CD4-positive, alpha-beta T cell treated with Interleukin-17A for 1 hour (primary cell): Measurements from ENCODE around the gene SLC26A2.
A peak's percentile ranks its signal among the peaks of the same experiment; 100 is the strongest.
"Not testable (repeated sequence)": the region's sequence is repeated elsewhere in the genome, so short reads cannot be mapped to it uniquely, and the experiment has no call there.

Experiments
- DNase-seq: peaks from one replicate; pipeline ENCODE4 v3.0.0-alpha.2; 2020

SLC26A2 gene

DNA sequence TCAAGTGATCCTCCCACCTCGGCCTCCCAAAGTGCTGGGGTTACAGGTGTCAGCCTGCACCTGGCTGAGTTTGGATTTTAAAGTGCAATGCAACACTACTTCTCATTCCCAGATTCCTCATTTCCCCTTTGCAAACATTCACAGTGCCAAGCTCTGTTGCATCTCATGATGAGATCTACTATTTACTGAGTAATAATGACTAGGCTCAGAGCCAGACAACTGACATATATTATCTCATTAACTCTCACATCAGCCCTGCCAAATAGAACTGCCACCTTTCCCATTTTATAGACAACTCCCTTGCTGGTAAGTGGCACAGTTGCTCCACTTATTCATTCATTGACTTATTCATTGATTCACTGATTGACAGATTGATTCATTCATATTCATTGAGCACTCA lies 22.9 kb upstream of the SLC26A2 start:
- DNase-seq, result no peak

DNA sequence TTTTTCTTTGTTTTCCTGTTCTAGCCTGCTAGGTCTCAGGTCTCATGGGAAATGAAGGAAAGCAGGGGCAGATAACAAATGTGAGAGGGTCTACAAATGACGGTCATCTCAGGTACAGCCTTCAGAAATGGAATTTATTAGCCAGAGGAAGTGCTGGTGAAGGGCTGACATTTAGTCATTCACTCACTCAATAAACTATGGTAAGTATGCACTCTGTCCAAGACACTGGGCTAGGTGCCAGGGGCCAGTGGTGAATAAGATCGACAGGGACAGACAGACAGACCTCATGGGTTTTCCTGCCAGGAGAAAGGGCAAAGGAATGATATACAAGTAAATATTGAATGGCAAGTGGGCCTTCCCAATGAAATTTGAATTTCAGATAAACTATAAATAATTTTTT lies 22.3 kb upstream of the SLC26A2 start:
- DNase-seq, result no peak

DNA sequence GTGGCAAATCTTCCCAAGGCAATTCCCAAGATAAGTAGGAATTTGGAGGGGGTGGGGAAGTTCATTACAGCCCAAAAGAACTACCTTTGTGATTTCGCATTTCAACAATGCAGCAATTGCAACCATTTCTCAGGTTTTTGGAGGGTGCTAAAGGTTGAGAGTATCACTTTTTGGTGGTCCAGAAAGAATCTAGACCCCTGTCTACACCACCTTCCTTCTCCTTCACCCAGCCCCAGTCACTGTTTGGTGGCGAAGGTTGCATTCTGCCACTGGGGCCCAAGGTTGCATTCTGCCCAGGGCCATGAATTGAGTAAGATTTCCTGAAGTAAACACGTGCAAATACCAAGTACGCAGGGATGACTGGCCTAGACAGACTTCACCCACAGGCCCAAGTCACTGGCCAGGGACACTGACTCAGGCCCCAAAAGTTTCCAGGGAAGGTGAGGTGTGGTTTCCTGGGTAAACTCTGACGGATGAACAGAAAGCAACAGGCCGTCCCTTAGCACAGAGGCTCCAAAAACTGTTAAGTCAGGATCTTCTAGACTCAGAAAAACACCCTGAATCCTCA lies 21.7 kb upstream of the SLC26A2 start:
- no peak for DNase-seq

DNA sequence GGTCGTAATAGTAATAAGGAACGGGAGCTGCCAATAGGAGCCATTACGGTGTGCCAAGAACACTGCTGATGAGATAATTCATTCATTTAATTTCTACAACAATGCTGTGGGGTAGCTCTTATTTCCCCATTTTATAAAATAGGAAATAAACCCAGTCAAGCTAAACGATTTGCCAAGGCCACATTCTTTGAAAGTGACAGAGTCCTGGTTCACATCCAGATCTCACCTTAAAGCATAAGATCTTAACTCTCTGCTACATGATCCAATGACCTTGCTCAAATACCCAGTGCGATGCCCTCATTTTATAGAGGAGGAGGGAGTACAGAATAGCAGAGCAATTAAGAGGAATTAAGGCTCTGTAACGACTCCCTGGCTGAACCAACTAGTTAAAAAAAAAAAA lies 21.0 kb upstream of the SLC26A2 start:
- no peak for DNase-seq

DNA sequence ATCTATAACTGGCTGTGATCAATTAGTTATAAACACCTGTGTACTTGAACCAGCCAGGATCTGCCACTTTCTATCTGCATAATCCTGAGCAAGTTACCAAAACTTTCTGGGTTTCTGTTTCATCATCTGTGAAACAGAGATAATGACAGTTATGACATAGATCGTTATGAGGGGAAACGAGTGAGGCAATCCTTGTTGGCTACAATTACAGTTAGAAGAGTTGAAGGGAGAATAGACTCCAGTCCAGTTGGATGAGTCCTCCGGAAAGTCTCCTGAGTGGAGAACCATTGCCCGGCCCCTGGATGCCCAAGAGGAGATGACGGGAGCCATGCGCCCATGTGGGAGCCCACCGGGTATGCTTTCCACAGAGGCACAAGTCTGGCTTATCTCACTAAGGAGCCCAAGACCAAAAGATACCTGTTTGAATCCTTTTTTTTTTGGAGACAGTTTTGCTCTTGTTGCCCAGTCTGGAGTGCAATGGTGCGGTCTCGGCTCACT lies 20.4 kb upstream of the SLC26A2 start:
- DNase-seq, result no peak

DNA sequence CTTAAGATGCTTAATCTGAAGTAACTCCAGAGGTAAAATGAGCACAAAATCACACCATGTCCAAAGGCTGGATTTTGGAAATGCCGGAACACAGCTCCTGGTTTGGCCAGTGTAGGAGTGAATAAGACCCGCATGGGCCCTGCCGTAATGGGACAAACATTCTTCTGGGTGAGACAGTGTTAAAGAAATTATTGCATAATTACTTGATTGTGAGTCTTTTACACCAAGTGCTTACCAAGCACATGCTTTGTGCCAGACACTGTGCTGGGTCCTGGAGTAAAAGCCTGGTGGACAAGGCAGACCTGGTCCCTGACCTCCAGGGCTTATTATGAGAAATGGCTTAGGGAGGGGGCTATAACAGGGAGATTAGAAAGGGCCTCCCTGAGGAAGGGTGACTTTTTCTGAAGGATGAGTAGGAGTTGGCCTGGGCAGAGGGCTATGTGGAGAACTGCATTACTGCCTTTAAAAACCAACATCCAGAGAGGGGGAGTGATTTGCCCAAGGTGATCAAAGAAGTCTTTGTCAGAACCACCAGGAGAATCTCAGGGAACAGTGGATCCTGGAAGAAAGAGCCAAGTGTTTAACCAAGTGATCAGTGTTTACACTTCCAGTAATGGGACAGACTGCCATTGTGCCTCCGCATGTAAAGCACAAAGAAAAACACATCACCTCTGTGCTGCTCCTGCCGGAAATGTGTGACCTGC lies 19.5 kb upstream of the SLC26A2 start:
- DNase-seq, result no peak

DNA sequence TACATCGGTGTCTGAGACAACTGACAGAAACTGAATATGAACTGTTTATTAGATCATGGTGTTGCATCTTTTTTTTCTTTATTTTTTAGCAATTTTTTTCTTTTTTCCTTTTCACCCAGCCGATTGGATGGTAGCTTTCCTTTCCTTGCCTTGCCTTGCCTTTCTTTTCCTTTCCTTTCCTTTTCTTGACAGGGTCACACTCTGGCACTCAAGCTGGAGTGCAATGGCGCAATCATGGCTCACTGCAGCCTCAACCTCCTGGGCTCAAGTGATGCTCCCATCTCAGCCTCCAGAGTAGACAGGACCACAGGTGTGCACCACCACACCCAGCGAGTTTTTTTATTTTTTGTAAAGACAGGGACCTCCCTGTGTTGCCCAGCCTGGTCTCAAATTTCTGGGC lies 18.8 kb upstream of the SLC26A2 start:
- no peak for DNase-seq

DNA sequence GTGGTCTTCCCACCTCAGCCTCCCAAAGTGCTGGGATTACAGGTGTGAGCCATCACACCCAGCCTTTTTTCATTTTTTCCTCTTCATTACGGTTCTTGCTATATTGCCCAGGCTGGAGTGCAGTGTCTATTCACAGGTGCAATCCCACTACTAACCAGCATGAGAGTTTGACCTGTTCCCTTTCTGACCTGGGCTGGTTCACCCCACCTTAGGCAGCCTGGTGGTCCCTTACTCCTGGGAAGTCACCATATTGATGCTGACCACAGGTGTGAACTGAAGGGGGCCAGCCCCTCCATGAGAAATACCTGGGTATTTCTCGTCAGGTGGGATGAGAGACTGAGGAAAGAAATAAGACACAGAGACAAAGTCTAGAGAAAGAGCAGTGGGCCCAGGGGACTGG lies 18.4 kb upstream of the SLC26A2 start:
- no peak for DNase-seq

DNA sequence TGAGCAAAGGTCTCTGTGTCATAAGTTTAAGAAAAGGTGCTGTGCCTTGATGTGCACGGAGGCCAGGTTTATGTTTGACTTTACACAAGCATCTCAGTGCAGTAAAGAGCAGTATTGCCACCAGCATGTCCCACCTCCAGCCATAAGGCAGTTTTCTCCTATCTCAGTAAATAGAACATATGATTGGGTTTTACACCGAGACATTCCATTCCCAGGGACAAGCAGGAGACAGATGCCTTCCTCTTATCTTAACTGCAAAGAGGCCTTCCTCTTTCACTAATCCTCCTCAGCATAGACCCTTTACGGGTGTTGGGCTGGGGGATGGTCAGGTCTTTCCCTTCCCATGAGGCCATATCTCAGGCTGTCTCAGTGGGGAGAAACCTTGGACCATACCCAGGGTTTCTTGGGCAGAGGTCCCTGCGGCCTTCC lies 17.8 kb upstream of the SLC26A2 start:
- not testable (repeated sequence) for DNase-seq

DNA sequence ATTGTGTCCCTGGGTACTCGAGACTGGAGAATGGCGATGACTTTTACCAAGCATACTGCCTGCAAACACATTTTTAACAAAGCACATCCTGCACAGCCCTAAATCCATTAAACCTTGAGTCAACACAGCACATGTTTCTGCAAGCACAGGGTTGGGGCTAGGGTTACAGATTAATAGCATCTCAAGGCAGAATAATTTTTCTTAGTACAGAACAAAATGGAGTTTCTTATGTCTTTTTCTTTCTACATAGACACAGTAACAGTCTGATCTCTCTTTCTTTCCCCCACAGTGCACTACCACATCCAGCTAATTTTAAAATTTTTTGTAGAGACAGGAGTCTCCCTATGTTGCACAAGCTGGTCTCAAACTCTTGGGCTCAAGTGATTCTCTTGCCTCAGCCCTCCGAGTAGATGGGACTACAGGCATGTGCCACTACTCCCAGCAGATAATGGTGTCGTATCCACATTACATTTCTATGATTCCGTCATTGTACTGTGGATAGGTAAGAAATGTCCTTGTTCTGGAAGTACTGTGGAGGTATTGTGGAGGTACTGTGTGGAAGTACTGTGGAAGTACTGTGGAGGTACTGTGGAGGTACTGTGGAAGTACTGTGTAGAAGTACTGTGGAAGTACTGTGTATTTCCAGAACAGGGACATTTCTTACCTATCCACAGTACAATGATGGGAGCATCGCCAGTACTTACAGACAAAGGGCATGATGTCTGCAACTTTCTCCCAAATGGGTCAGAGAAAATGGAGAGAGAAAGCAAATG lies 17.2 kb upstream of the SLC26A2 start:
- DNase-seq, result not testable (repeated sequence)

DNA sequence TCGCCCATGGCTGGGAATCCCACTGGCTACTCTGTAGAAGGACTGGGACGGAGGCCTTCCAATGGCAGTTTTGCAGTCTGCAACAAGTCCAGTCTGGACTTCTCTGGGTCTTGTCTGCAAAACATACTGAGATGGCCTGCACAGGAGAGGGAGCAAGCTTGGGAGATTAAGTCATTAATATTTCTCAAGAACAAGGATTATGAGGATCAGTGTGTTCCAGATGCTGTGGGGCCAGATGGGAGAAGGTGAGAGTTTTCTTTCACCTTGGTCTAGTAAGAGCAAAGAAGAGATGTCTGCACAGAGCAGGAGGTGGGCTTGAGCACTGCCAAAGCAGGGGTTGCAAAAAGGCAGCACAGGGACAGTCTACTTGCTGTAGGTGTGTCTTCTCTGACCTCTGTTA lies 15.9 kb upstream of the SLC26A2 start, which contains the start of gene PDE6A:
Gene PDE6A, minus strand, starts transcription at position 128 of the 400 bp plus-strand sequence. Its CDS starts 120 bp downstream, at position 8.
- DNase-seq, result no peak

DNA sequence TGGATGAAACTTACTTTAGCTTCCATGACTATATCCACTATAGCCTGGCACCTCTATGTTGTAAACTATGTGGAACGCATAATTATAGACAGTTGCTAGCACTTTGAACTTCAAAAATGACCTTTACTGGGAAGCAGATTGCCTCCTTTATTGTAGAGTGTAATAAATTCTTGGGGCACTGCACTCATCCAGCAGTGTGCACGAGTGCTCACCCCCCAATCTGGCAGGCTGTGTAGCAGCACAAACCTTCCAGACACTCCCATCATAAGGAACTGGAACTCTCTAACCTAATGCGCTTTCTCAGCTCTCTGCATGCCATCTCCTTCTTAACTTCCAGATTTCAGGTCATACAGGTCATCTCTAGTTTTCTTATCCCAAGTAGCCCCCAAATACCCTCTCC lies 14.4 kb upstream of the SLC26A2 start:
- no peak for DNase-seq

DNA sequence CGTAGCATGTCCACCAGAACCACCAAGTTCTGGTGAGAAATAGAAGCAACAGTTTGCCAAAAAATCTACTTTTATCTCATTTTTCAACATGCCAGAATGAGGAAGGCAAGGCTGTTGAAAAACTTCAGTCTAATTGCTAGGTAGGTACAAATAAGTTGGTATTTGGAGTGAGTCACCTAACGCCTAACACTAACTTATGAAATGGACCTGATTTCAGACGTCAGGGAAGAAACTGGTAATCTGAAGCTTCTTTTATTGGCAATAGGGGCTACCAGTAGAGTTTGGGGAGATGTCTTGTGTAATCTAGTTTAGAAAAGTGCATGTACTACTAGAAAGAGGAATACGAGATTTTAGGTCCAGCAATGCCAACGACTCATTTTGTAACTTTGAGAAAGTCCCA lies 11.6 kb upstream of the SLC26A2 start:
- no peak for DNase-seq

DNA sequence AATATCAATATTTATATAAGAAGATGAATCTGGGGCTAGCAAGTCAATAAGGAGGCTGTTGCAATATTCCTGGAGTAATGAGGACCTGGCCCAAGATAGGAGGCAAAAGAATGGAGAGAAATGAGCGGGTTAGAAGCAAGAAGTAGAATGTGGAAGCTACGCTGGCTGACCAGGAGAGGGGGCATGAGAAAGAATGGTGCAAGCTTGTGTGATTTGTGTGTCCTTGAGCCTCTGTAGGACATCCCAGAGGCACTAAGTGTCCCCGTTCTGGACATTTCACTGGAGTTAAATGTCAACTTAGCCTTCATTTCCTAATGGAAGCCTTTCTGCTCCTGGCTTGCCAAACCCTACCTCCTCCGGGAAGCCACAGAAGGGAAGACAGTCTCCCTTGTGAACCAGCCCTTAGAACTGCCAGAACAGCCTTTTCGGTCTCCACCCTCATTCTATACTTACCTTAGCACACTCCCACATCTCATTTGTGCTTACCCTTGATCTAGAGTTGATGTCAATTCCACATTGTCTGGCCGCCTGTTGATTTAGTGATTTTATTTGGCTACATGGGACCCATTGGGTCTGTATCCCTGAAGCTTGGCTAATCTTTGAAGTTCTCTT lies 9.3 kb upstream of the SLC26A2 start:
- no peak for DNase-seq

DNA sequence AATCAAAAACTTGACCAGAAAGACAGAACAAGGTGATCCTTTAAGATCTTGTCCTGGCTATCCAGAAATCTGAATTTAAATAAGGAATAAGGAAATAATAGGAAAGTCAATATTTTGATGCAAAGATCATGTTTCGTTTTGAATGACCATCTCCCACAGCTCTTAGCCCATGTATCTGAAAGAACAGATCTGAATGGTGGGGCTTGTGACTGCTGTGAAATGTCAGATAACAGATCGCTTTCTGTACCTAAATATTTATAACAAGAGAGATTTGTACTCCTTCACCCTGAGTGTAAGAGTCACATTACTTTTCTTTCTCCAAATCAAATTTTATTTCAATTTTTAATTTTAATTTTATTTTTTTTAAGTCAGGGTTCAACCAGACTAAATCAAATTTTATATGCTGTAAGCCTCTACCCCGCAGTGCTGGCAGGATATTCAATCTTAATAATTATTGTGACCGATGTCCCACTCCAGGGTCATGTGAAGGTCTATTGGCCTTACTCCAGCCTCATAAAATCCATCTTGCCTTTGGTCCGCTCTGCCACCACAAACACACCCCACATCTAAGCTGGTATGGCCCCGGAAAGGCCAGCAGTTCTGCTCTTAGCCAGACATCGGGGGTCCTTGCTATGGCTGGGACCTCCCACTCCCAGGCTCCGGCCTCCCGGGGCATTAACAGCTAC lies 7.0 kb upstream of the SLC26A2 start:
- no peak for DNase-seq

DNA sequence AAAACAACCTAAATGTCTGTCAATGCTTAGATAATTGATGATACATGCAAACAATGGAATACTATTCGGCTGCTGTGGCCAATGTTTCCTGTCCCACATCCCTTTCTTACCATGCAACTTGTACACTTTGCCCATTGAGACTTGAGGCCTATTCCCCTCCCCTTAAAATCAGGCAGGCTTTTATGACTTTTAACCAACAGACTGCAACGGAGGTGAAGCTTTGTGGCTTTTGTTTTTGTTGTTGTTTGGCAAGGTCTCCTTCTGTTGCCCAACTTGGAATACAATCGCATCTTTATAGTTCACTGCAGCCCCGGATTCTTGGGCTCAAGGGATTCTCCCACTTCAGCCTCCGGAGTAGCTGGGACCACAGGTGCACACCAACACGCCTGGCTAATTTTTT lies 5.8 kb upstream of the SLC26A2 start:
- no peak for DNase-seq

DNA sequence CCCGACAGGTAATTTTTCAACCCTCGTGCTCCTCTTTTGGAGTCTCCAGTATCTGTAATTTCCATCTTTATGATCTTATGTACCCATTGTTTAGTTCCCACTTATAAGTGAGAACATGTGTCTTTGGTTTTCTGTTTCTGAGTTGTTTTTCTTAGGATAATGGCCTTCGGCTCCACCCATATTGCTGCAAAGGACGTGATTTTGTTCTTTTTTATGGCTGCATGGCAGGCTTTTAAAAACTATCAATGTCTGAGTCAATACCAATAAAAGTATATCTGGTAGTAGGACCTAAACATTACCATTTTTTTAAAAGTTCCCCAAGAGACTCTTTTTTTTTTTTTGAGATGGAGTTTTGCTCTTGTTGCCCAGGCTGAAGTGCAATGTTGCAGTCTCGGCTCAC lies 3.9 kb upstream of the SLC26A2 start:
- DNase-seq, result no peak

DNA sequence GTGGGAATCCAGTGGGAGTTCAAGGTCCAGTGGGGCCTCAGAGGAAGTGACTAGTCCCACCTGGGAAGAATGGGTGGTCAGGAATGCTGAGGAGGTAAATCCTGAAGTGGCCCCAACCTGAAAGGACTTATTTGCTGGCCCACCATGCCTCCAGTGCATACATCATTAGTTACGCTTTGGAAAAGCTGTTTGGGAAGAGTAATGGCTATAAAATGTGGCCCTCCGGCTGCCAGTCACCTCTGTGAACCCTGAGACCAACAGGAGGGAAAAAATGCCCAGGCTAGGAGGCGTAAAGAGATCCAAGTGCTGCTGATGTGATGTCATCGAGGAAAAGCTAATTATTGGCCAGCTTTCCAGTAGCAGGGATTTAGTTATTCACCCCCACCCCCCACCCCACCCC lies 2.7 kb upstream of the SLC26A2 start:
- DNase-seq, result no peak

DNA sequence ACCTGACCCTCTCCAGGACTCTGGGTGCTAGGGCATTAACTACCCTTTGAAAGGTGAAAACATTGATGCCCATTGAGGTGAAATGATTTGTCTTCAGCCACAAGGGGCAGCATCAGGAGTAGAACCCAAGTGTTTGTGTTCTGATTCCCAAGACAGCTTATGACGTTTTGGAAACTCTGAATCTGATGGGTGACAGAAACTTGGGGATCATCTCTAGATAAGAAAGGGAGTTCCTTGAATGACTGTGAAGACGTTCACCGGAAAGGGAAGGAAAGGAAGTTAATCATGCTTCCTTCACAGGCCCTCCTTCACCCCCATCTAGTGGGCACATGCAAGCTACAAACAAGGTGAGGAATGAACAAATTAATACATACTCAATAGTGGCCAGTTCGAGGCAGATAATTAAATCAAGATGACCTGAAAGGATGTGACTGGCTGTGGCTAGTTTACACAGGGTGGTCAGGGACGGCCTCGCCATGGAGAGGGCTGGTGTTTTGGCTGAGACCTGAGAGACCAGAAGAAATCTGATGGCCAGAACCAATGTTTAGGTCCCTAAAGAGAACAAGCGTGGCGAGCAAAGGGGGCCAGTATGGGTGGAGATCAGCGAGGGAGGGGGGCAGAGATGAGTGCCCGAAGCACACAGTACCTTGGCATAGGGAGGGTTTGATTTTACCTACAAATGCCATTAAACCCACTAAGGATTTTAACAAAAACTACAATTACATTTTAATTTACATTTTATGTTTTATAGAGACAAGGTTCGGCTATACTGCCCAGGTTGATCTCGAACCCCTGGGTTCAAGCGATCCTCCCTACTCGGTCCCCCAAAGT lies 937 bp upstream of the SLC26A2 start:
- DNase-seq, result peak; percentile 76

DNA sequence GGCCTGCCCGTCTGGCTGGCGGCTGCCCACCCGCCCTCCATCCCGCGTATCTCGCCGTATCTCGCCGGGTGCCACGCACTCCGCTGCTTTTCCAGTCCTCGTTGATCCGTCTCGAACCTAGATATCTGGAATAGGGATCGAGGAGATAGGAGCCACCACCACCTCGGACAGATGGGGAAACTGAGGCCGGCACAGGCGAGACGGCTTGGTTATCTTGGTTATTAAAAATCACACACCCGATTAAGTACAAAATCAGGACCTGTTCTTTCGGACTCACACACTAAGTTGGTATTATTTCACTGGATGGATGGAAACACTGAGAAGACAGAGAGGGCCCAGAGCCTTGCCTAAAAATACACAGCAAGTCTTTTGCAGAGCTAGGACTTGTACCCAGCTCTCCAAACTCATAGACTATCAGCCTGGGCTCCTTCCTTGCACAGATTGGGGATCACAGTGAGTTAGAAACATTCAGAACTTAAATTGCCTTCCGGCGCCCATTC lies 678 bp downstream of the SLC26A2 start:
- DNase-seq, result peak; percentile 1

DNA sequence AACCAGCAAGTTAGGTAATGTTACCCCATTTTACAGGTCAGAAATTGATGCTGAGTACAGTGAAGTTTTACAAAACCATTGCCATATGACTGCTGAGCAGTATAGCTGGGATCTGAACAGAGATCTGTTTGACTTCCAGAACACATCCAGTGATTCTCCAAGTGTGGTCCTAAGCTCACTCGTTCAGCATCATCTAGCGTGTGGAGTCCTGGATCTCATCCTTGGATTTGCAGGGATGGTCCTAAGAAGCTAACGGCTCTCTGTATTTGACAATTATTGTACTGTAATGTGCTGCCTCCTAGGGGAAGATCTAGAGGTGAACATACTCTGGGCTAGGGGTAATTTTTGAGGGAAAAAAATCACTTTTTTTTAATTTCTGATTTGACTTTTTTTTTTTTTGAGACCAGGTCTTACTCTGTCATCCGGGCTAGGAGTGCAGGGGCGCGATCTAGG lies 1.4 kb downstream of the SLC26A2 start:
- DNase-seq, result peak; percentile 32
